Tibial nerve (tissue), 4 donors: ENCODE data around the gene NEAT1. TPM values are rescaled to one million over a fixed set of nuclear protein-coding genes. Genes with fewer than 3 reads are reported as not detected.
A peak's percentile ranks its signal among the peaks of the same experiment; 100 is the strongest.

Experiments
- DNase-seq, 2 donors: peaks; one replicate each; pipeline ENCODE4 v3.0.0-alpha.2; 2019; ENCODE audit warnings: low spot score in 2 of 2
- H3K27ac ChIP-seq, 4 donors: fragments of 200-600 bp; sonication (generic) in 3 of 4; one replicate each; pipeline ENCODE4 v1.5.1; 2017 to 2019; ENCODE audit warnings: mild to moderate bottlenecking in 1 of 4
- H3K27me3 ChIP-seq, 2 donors: fragments of 200-600 bp; sonication (generic) in 1 of 2; one replicate each; pipeline versions ENCODE4 v1.5.1 to v1.6.0; 2017 to 2019
- H3K36me3 ChIP-seq, 3 donors: fragments of 200-600 bp; sonication (generic); one replicate each; pipeline ENCODE4 v1.5.1; 2018 to 2019
- H3K4me1 ChIP-seq, 4 donors: fragments of 200-600 bp; sonication (generic) in 3 of 4; one replicate each; pipeline ENCODE4 v1.5.1; 2017 to 2019
- H3K4me3 ChIP-seq, 4 donors: fragments of 200-600 bp; sonication (generic) in 3 of 4; one replicate each; pipeline ENCODE4 v1.5.1; 2017 to 2019; ENCODE audit warnings: mild to moderate bottlenecking in 1 of 4, moderate library complexity in 1 of 4
- H3K9me3 ChIP-seq, 4 donors: fragments of 200-600 bp; sonication (generic) in 3 of 4; one replicate each; pipeline ENCODE4 v1.5.1; 2017 to 2019
- EP300 ChIP-seq, 2 donors: sonication (generic); formaldehyde crosslinking; IDR thresholded peaks; one replicate each; pipeline ENCODE4 v1.6.1; 2017; ENCODE audit warnings: antibody characterized with exemption in 2 of 2, mild to moderate bottlenecking in 1 of 2
- POLR2A ChIP-seq, 2 donors: fragments of 450-650 bp; IDR thresholded peaks; one replicate each; pipeline ENCODE4 v1.6.1; 2017; ENCODE audit warnings: antibody characterized with exemption in 2 of 2, mild to moderate bottlenecking in 2 of 2, moderate library complexity in 2 of 2
- WGBS, 2 donors: methylation state at CpG; one replicate each; pipeline ENCODE4 v1.1.5; 2018; 5-methylcytosine and 5-hydroxymethylcytosine counted together
- total RNA-seq, 4 donors: library from RNA; depleted of rRNA; stranded (reverse); fragments of >200 nt; gene quantifications; one replicate each; pipeline ENCODE4 v1.1.0, GENCODE V29; 2016
- TF ChIP-seq, protein P1 (sequence below), 5 experiments: fragments of 200-600 bp in 3 of 5; fragments of 450-650 bp in 2 of 5; sonication (generic) in 3 of 5; IDR thresholded peaks; one replicate each; pipeline ENCODE4 v1.5.1; 2016 to 2019; ENCODE audit warnings: antibody characterized with exemption in 5 of 5, mild to moderate bottlenecking in 3 of 5, moderate library complexity in 2 of 5

Gene NEAT1
- total RNA-seq, 4 donors from 2014 or later = 427 to 571 (median 461) TPM

- WGBS, 2 donors = 88 to 90% methylated on average over 13 of the region's 13 CpGs
- Histone ChIP-seq H3K27ac (peak overlapping the region in 3 of 4 donors; percentile 14 to 99 (median 99)), H3K36me3 (no peaks in the 10 kb centered on the region), H3K27me3 (no peaks in the 10 kb centered on the region), H3K4me3 (no peak overlapping the region), H3K9me3 (no peaks in the 10 kb centered on the region), H3K4me1 (peaks cover 0 to 49% (median 39%) of the 10 kb centered on the region in 4 donors)
- DNase-seq = no peak
- TF ChIP-seq EP300 (IDR thresholded peaks at IDR 0.05) = no peak
- TF ChIP-seq POLR2A (IDR thresholded peaks at IDR 0.05) = no peak
- TF ChIP-seq, protein P1, sequence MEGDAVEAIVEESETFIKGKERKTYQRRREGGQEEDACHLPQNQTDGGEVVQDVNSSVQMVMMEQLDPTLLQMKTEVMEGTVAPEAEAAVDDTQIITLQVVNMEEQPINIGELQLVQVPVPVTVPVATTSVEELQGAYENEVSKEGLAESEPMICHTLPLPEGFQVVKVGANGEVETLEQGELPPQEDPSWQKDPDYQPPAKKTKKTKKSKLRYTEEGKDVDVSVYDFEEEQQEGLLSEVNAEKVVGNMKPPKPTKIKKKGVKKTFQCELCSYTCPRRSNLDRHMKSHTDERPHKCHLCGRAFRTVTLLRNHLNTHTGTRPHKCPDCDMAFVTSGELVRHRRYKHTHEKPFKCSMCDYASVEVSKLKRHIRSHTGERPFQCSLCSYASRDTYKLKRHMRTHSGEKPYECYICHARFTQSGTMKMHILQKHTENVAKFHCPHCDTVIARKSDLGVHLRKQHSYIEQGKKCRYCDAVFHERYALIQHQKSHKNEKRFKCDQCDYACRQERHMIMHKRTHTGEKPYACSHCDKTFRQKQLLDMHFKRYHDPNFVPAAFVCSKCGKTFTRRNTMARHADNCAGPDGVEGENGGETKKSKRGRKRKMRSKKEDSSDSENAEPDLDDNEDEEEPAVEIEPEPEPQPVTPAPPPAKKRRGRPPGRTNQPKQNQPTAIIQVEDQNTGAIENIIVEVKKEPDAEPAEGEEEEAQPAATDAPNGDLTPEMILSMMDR (IDR thresholded peaks at IDR 0.05) = no peak
These were observed 42.7 kb upstream of the NEAT1 start for GRCh38 chr11:65379698-65380459.

DNA sequence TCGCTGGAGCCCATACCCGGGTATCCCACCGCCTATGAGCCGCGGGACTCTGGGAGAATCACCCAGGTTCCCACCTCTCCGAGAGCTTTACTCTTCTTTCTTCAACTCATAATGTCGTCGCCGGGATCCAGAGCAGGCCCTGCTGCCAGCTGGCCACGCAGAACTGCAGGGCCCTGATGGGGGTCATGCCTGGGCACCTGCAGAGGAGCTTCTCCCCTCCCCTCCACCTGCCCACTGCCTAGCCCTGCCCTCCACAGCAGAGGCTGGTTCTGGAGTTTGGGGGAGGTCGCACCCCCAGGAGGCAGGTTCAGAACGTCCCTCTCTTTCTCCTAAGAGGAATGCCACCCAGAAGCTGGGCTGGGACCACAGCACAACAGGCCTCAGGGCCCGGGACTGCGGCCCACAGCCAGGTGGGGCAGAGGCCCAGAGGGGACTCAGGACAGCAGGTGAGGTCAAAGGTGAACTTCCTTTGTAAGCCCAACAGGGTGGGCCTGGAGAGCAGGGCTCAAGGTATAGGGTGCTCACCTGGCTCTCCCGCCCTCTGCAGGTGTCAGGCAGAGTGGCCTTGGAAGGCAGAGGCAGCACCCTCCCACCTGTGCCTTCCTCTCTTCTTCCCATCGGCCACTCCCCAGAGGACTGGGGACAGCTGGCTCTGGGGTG lies 42.0 kb upstream of the NEAT1 start:
- H3K36me3 ChIP-seq = no peaks in the 10 kb centered on the region
- H3K27ac ChIP-seq = peak overlapping the region; percentile 94 to 99 (median 99)
- no peaks in the 10 kb centered on the region for H3K27me3 ChIP-seq
- no peaks in the 10 kb centered on the region for H3K9me3 ChIP-seq
- H3K4me1 ChIP-seq = peaks cover 0 to 56% (median 44%) of the 10 kb centered on the region in 4 donors
- H3K4me3 ChIP-seq = no peak overlapping the region
- no peak for DNase-seq
- 87 to 91% methylated on average over 13 to 14 of the region's 16 CpGs for WGBS, 2 donors
- TF ChIP-seq, protein P1 (IDR thresholded peaks at IDR 0.05) = no peak
- TF ChIP-seq EP300 (IDR thresholded peaks at IDR 0.05) (no peak), POLR2A (IDR thresholded peaks at IDR 0.05) (no peak)

DNA sequence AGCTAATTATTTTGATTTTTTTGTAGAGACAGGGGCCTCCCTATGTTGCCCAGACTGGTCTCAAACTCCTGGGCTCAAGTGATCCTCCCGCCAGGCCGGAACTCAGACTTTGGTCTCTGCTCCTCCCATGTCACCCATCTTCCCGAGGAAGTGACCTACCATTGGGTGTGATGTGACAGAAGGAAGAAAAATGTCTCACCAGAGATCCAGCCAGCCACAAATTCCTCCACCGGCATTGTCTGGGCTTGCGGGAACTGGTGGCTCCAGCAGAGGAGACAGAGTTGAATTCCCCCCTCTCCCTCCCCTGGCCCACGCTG lies 40.9 kb upstream of the NEAT1 start:
- Histone ChIP-seq H3K36me3 (no peaks in the 10 kb centered on the region), H3K4me3 (peak overlapping the region; percentile 23 to 53 (median 30)), H3K27ac (peak overlapping the region; percentile 94 to 99 (median 99)), H3K27me3 (no peaks in the 10 kb centered on the region), H3K9me3 (no peaks in the 10 kb centered on the region), H3K4me1 (peaks cover 0 to 63% (median 51%) of the 10 kb centered on the region in 4 donors)
- WGBS, 2 donors = 8 to 24% methylated on average over 5 to 6 of the region's 6 CpGs
- peak in 1 of 2 donors; percentile 33 for DNase-seq
- TF ChIP-seq EP300 (IDR thresholded peaks at IDR 0.05) (no peak), POLR2A (IDR thresholded peaks at IDR 0.05) (no peak)
- TF ChIP-seq, protein P1 (IDR thresholded peaks at IDR 0.05) = no peak

DNA sequence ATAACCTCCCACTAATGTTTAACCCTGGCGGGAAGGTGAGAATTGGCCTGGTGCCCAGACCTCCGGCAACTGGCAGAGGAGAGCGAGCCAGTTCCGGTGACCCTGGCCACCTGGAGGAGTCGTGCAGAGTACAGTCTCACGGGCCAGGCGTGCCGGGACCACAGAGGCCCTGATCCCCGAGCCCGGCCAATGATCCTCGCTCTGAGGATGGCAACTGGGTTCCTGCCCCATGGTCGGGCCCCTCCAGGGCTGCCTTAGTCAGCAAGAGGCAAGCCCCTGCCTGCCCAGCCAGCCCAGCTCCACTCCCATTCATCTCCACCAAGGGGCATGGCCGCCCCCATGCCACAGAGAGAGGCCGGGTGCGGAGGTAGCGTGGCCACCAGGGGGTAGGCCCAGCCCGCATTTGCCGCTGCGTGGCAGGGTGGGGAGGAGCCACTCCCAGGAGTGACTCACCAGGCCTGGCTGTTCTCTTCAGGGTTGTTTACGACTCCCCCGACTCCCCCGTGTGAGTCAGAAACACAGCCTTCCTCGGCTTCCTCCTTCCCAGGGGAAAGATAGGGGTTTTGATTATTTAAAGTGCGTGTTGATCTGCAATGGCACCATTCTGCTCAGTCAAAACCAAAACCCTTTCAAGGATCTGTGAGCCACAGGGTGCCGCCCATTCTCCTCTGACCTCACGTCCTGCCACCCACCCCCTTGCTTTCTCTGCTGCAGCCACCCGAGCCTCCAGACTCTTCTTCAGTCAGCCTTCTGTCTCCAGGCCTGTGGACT lies 40.4 kb upstream of the NEAT1 start, which contains the start of gene SLC25A45:
Gene SLC25A45 (minus strand): TSS at position 614 of the 771 bp plus-strand sequence. CDS start 695 bp downstream, outside the sequence.
- H3K4me3 ChIP-seq = peak within 1 kb of the TSS; percentile 26 to 53 (median 30)
- no peaks in the 10 kb centered on the region for H3K27me3 ChIP-seq
- DNase-seq = peak; percentile 86 to 89
- H3K4me1 ChIP-seq = peaks cover 0 to 67% (median 53%) of the 10 kb centered on the region in 4 donors
- no peaks in the 10 kb centered on the region for H3K9me3 ChIP-seq
- WGBS, 2 donors = 1 to 2% methylated on average over 15 to 20 of the region's 27 CpGs
- H3K36me3 ChIP-seq = no peaks in the 10 kb centered on the region
- TF ChIP-seq EP300 (IDR thresholded peaks at IDR 0.05) = peak; percentile 91 to 98
- peak; percentile 43 to 81 for TF ChIP-seq POLR2A (IDR thresholded peaks at IDR 0.05)
- TF ChIP-seq, protein P1 (IDR thresholded peaks at IDR 0.05) = peak; percentile 80 to 99 (median 96)
- H3K27ac ChIP-seq = peak within 1 kb of the TSS; percentile 94 to 99 (median 99)
